HG03060 (cell line): ENCODE data around the gene NUMBL.

Experiments used
- ATAC-seq: cut with Tn5 transposase; IDR thresholded peaks from one replicate; pipeline ENCODE4 v1.9.1; 2021; ENCODE audit warnings: low read depth, moderate number of reproducible peaks; ENCODE audit not compliant: unreplicated experiment

NUMBL gene

DNA sequence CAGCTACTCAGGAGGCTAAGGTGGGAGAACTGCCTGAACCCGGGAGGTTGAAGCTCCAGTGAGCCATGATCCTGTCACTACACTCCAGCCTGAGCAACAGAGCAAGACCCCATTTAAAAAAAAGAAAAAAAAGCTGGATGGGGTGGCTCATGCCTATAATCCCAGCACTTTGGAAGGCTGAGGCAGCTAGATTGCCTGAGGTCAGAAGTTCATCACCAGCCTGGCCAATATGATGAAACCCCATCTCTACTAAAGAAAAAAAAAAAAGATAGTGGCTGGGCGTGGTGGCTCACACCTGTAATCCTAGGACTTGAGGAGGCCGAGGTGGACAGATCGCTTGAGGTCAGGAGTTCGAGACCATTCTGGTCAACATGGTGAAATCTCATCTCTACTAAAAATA, 74.3 kb downstream of the NUMBL start:
- ATAC-seq: no peak
